Heart right ventricle (tissue), 16 donors: Measurements from ENCODE around the gene PDLIM1. TPM values are rescaled to one million over a fixed set of nuclear protein-coding genes. Genes with fewer than 3 reads are reported as not detected.

ENCODE experiments used
- ATAC-seq, 8 donors: fragments of 200-7000 bp; cut with Tn5 transposase; one replicate each; pipeline ENCODE4 v1.9.1; 2020; ENCODE audit warnings: mild to moderate bottlenecking in 8 of 8, moderate library complexity in 8 of 8, moderate number of reproducible peaks in 1 of 8
- DNase-seq, 2 donors: peaks; one replicate each; pipeline ENCODE4 v3.0.0-alpha.2; 2020
- H3K27ac ChIP-seq, 10 donors: fragments of 200-600 bp; sonication (generic) in 2 of 10; one replicate each; pipeline versions ENCODE4 v1.5.0 to v1.8.0; 2020 to 2022; ENCODE audit warnings: mild to moderate bottlenecking in 3 of 10
- H3K27me3 ChIP-seq, 7 donors: fragments of 200-600 bp; one replicate each; pipeline ENCODE4 v1.8.0; 2021 to 2022; ENCODE audit warnings: mild to moderate bottlenecking in 2 of 7
- H3K36me3 ChIP-seq, 9 donors: fragments of 200-600 bp; sonication (generic) in 1 of 9; one replicate each; pipeline versions ENCODE4 v1.5.0 to v1.8.0; 2020 to 2022; ENCODE audit warnings: mild to moderate bottlenecking in 2 of 9
- H3K4me1 ChIP-seq, 9 donors: fragments of 200-600 bp; sonication (generic) in 1 of 9; one replicate each; pipeline versions ENCODE4 v1.5.0 to v1.8.0; 2020 to 2022; ENCODE audit warnings: mild to moderate bottlenecking in 4 of 9
- H3K4me3 ChIP-seq, 10 donors: fragments of 200-600 bp; sonication (generic) in 2 of 10; one replicate each; pipeline versions ENCODE4 v1.5.0 to v1.8.0; 2020 to 2022; ENCODE audit warnings: mild to moderate bottlenecking in 7 of 10, moderate library complexity in 2 of 10
- H3K9me3 ChIP-seq, 11 donors: fragments of 200-600 bp in 10 of 11; sonication (generic) in 2 of 11; one replicate each; pipeline versions ENCODE4 v1.5.0 to v1.8.0; 2013 to 2022; ENCODE audit warnings: mild to moderate bottlenecking in 2 of 11, control low read depth in 1 of 11, moderate library complexity in 1 of 11
- CTCF ChIP-seq, 9 donors: fragments of 200-600 bp; sonication (generic) in 2 of 9; IDR thresholded peaks; one replicate each; pipeline versions ENCODE4 v1.5.0 to v1.8.0; 2021 to 2022; ENCODE audit warnings: antibody characterized with exemption in 9 of 9, mild to moderate bottlenecking in 5 of 9, moderate library complexity in 1 of 9
- WGBS, 2 donors: extraction: QIAGEN DNeasy Blood & Tissue Kit; methylation state at CpG; one replicate each; pipeline ENCODE4 v1.1.7; 2013; ENCODE audit warnings: inconsistent platforms in 1 of 2; 5-methylcytosine and 5-hydroxymethylcytosine counted together
- intact Hi-C, 10 donors: fragments of 100-400 bp; cut with DNase I; formaldehyde crosslinking; loops; one replicate each; pipeline versions ENCODE4 v1.11.1 to v1.14.2; 2022
- polyA plus RNA-seq, 2 donors: library from polyadenylated mRNA; stranded (reverse); fragments of 200-250 nt; gene quantifications; one replicate each; pipeline ENCODE4 v1.2.3, GENCODE V29; 2013
- total RNA-seq, 10 donors: library from RNA; stranded (reverse); fragmentation: NEBNext Ultra II Directional in 3 of 10; extraction: Animal tissue kit (Norgen Biotek cat#: 25700) in 3 of 10; gene quantifications; one replicate each; pipeline versions ENCODE4 v1.2.1 to v1.2.4, GENCODE V29; 2021 to 2023
- donor health status: Arrhythmogenic right ventricular cardiomyopathy.
- donor health status: ischemic (EF 13 %, LVEDD 7.1; RV severe dilation, severe dysfunction).
- donor health status: healthy with polysubstance abuse.
- donor health status: DM: no; HTN: yes; CAD: no.
- donor health status: DM: no; HTN: no; CAD: no.
- donor health status: ischemic (EF 25% LVEDD 6.9; RV normal size, moderate dysfunction).
- donor health status: ischemic (EF 25% LVEDD 5.7; RV mildly dilated, moderate dysfunction).
- donor health status: healthy.
- donor health status: DM: yes; HTN: yes; CAD: no.
- donor health status: Ischemic cardiomyopathy.
- donor health status: ischemic (EF 35%, LVEDD 5.7; RV mildly dilated, moderate dysfunction).
- donor health status: nonischemic (EF 11% LVEDD 7.7; RV severe dilation, severe dysfunction).
- donor health status: DM: yes; HTN: yes; CAD: no.
- donor health status: PGD.
- donor health status: ischemic (EF 29% LVEDD 5.4; RV normal size, mild dysfunction).
- donor health status: nonischemic (EF 23%, LVEDD 6.1; RV moderate dilation, normal function).

Gene PDLIM1
- total and polyA plus RNA-seq, 12 donors, result 152 to 467 (median 322) TPM

GRCh38 chr10:95284807-95285206, 6.0 kb downstream of the PDLIM1 start:
- Histone ChIP-seq H3K4me1 (peaks cover 12 to 100% (median 82%) of the 10 kb centered on the region in 9 donors), H3K9me3 (no peaks in the 10 kb centered on the region), H3K27me3 (peaks cover 0 to 7% (median 0%) of the 10 kb centered on the region in 7 donors), H3K4me3 (no peak overlapping the region), H3K36me3 (peaks cover 0 to 6% (median 0%) of the 10 kb centered on the region in 9 donors), H3K27ac (peak overlapping the region in 7 of 10 donors; percentile 21 to 98 (median 95))
- ATAC-seq, result no peak
- no peak for DNase-seq
- 78 to 87% methylated on average over 3 of the region's 3 CpGs for WGBS, 2 donors
- no peak for TF ChIP-seq CTCF (IDR thresholded peaks at IDR 0.05)
- intact Hi-C loops, result loop anchor here in 3 of 10 donors (5.0 kb wide), 3 partner anchors 33 to 52 kb away; no protein-coding TSS in a partner anchor

GRCh38 chr10:95282107-95282506, 8.7 kb downstream of the PDLIM1 start:
- no peaks in the 10 kb centered on the region for H3K9me3 ChIP-seq
- intact Hi-C loops, result no loop called here
- WGBS, 2 donors, result 77 to 86% methylated on average over 3 of the region's 3 CpGs
- peak overlapping the region in 1 of 10 donors; percentile 86 for H3K27ac ChIP-seq
- ATAC-seq (no peak), DNase-seq (no peak)
- no peak overlapping the region for H3K4me3 ChIP-seq
- no peak for TF ChIP-seq CTCF (IDR thresholded peaks at IDR 0.05)
- H3K4me1 ChIP-seq, result peaks cover 12 to 100% (median 81%) of the 10 kb centered on the region in 9 donors
- no peaks in the 10 kb centered on the region for H3K27me3 ChIP-seq
- peaks cover 0 to 6% (median 0%) of the 10 kb centered on the region in 9 donors for H3K36me3 ChIP-seq

GRCh38 chr10:95281206-95281605, 9.6 kb downstream of the PDLIM1 start:
- Histone ChIP-seq H3K27me3 (no peaks in the 10 kb centered on the region), H3K27ac (peak overlapping the region in 2 of 10 donors; percentile 50 to 86), H3K36me3 (peaks cover 0 to 6% (median 0%) of the 10 kb centered on the region in 9 donors), H3K4me1 (peaks cover 9 to 100% (median 81%) of the 10 kb centered on the region in 9 donors), H3K9me3 (no peaks in the 10 kb centered on the region), H3K4me3 (no peak overlapping the region)
- TF ChIP-seq CTCF (IDR thresholded peaks at IDR 0.05), result no peak
- 89 to 97% methylated on average over 2 of the region's 2 CpGs for WGBS, 2 donors
- intact Hi-C loops, result no loop called here
- DNase-seq (no peak), ATAC-seq (no peak)

GRCh38 chr10:95280637-95281036, 10.2 kb downstream of the PDLIM1 start:
- intact Hi-C loops, result no loop called here
- ATAC-seq, result no peak
- peaks cover 9 to 100% (median 81%) of the 10 kb centered on the region in 9 donors for H3K4me1 ChIP-seq

More at GRCh38 chr10:95280637-95281036, 10.2 kb downstream of the PDLIM1 start:
- no peaks in the 10 kb centered on the region for H3K27me3 ChIP-seq
- TF ChIP-seq CTCF (IDR thresholded peaks at IDR 0.05), result no peak
- no peak overlapping the region for H3K4me3 ChIP-seq
- H3K36me3 ChIP-seq, result peaks cover 0 to 6% (median 0%) of the 10 kb centered on the region in 9 donors
- WGBS, 2 donors, result 31 to 44% methylated on average over 2 of the region's 2 CpGs
- DNase-seq, result no peak
- H3K27ac ChIP-seq, result peak overlapping the region in 5 of 10 donors; percentile 7 to 86 (median 50)
- H3K9me3 ChIP-seq, result no peaks in the 10 kb centered on the region
